Colon (tissue), 2 donors: ENCODE data around the gene KLHDC9.

ENCODE experiments used
- FAIRE-seq: peaks from 2 replicates; lab custom pipeline; 2012; peaks lifted over from hg19 to GRCh38; lab: Jason Lieb, UNC
- donor health status: control.
- donor health status: control.

KLHDC9 gene

DNA sequence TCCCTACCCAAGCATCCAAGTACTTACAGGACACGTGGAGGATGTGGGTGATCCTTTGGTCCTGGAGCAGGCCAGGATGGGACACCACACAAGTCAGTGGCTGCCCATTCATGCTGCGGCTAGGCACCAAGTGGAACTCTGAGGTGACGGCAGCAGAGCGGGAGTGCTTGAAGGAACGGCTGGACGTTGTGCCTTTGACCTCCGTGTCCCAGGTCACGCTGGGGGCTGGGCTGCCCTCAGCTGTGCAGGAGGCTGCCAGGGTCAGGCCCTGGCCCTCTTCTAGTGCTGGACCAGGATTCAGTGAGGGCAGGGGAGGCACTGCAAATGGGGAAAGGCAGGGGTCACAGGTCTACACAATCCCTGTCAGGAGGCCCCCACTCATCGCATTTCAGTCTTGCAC, 20.7 kb upstream of the KLHDC9 start:
- no peak for FAIRE-seq

DNA sequence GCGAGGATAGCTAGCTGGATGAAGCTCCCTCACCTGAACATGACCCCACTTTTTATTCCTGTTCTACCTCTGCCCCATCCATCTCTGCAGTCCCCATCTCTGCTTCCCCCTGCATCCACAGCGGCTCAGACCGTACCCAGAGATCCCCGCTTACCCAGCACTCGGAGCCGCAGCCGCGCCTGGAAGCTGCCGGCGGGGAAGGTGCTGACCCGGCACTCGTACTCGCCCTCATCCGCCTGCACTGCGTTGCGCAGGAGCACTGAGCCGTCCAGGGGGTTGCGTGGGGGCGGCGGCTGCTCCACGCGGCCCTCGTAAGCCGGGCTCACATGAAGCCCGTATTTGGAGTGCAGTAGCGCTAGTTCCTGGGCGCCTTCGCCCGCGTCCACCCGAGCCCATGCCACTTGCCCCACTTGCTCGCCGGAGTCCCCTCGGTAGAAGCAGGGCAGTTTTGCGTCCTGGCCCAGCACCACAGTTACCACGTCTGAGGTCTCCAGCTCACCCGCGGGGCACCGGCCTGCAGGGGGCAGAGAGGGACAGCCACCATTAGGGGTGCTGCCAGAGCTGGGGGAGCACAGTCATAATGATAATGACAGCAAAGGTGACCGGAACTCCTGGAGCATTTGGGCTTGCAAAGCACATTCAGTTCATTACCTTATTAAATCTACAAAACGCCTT, 18.6 kb upstream of the KLHDC9 start:
- FAIRE-seq, result no peak

DNA sequence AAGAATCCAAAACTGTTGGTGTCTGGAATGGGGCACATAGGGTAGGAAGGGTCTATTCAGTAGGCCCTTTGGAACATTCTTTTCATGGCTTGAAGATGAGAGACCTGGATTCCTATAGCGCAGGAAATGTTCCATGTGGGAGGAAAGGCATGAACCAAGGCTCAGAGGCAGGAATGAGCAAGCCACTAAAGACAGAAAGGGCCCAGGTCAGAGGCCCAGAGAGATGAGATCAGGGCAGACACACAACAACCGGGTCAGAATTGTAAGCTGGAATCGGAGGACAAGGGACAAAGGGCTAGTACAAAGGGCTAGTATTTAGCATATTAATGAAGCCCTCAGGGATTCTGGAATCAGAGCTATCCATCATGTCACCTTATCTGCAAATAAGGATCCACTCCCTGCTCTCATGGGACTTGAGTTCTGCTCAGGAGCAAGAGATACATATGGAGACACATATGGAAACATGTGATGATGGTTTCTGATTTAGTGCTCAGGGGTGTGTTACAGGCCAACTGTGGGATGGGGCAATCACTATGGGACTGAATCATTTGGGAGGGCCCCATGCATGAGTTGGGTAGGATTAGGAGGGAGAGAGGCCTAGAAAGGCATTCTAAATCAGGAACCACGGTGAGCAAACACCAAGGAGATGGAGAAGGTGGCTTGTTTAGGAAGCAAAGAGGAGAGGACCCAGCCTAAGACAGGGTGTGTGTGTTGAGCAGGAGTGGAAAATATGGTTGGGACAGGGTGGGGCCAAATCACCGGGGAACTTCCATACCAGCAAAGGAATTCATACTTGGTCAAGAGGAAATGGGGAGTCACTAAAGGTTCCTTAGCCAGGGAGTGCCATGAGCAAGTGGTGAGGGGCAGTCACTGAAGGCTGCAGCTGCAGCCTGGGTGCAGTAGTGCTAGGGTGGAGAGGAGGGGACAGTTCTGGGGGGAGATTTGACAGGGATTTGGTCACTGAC, 17.4 kb upstream of the KLHDC9 start:
- no peak for FAIRE-seq

DNA sequence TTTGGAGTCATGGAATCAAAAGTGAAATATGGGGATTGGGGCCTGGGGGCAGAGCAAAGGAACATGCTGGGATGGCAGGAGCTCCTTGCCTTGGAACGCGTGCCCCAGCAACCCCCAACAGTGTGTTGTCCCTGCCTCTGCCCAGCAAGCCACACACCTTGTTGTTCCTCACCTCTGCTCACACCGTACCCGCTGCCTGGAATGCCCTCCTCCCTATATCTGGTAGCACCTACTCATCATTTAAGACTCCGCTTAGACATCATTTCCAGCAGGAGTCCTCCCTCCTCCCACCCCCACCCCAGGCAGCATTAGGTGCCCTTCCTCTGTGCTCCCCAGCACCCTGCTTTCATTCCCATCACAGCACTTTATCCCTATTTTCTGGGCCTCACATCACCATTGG, 16.6 kb upstream of the KLHDC9 start:
- FAIRE-seq, result no peak

DNA sequence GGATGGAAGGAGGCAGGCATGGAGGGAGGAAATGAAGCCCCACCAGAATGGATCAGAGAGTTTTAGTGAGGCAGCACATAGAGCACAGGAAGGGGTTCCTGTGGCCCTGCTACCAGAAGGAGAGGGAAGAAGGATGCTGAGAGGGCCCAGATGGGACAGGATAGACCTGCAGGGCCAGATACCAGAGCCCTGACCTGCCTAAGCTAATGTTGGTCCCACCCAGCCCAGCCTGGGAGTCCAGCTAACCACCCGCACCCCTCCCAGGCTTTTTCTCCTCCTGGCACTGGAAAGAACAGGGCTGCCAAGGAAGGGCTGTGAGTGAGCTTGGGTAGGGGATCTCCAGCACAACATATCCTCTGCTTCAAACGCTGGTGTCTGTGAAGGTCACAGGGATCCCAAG, 15.7 kb upstream of the KLHDC9 start:
- no peak for FAIRE-seq

DNA sequence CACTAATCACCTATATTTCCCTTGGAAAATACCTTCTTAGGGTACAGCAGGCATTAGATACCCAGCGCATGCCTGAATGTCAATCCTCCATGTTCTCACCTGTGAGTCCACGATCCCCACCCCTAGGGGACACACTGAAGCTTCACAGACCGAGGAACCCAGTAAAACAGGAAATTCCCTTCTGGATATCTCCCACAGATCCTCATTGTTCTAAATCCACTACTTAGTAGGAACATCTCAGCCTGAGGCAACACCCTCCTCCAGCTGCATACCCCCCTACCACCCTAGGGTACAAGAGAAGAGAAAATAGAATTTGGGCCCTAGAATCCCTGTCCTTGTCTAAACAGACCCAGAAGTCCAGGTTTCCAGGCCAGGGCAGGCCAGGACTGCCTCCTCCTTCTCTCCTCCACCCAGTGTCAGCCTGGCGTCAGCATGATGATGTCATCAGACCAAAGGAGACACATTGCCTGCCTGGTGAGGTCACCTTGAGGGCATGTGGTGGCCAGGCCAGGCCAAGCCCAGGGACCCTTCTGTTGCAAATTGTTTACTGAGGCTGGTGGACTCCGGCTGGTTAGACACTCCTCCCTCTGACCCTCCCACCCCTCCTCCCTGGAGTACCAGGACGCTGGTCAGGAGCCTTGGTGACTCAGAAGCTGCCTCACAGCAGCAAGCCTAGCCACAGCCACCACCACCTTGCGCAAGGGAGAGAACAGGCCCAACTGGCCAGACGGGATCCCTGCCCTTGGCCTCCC, 15.0 kb upstream of the KLHDC9 start:
- FAIRE-seq, result no peak

DNA sequence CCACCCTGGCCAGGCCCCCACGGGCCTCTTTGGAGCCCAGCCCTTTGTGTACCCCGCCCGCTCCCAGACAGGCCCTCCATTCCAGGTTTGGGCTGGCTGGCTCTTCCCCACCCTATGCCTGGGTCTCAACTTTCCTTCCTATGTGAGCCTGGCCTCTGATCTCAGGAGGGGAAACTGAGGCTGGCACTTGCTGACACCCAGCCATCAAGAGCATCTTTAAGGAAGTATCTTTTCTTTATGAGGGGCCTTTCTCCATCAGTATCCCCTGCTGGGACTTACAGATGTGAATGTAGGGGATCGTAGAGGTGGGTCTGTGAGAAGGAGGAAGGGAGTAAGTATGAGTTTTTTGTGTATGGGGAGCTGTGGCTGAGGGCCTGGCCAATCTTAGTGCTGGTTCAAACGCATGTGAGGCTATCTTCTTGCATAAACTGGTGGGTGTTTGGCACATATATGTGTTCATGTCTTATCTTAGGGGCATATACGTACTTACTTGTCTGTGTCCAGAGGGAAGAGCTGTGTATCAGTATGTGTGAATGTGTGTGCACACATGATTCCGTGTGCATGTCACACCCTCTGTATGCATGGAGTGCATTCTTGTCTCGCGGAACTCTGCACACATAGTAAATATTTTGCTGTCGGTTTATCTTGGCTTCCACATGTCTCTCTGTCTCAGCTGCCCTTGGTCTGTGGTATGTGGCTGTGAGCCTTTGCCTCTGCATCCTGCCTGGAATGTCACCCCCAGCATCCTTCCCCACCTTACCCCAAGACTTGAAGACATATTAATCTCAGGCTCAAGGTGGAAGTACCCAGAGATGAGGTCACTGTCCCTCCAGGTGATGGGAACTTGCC, 14.2 kb upstream of the KLHDC9 start:
- no peak for FAIRE-seq

DNA sequence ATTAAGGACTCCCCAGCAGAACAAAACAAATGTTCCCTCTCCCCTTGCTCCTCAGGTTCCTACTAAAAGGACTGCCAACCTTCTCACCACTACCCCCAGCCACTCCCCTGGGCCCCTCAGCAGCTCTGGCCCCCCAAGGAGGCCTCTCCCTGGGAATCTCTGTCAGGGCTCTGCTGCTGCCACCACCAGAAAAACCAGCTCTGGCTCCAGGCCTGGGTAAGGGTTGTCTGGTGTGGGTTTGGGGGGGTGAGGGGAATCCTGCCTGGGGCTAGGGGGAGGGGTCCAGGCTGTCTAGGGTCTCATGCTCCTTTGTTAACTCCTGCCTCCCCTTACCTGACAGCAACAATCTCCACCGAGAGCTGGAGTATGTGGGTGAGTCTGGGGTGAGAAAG, 13.6 kb upstream of the KLHDC9 start:
- FAIRE-seq, result no peak

DNA sequence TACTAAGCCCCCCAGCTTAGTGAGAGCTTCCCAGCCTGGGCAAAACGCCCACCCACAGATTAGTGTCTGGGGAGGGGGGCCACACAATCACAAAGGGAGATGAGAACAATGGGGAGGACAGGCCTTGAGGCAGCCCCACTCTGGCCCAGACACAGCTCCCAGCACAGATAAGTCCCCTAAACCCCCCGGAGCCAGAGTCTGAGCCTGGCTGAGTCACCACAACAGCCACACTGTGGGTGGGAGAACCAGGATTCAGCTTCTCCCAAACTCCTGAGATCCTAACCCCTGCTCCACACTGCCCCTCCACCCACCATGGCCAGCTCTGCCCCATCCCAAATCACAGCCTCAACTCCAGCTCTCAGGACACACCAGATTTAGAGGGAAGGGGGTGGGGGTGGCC, 13.0 kb upstream of the KLHDC9 start:
- no peak for FAIRE-seq

DNA sequence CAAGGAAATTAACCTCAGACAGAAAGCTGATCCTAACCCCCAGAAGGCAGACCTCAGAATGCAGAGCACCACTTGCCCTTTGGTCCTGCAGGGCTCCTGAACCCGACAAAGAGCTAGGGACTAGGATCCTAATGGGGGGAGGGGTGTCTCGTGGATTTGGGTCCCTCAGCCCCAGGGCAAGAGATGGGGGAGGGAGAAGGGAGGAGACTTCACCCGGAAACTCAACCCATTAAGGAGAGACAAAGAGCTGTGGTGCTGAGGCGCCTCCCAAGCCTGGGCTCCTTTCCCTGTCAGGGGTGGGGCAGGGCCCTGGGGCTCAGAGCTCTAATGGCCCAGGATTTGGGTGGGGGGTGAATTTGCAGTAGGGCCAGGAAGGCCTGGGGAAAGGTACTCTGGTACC, 11.7 kb upstream of the KLHDC9 start:
- no peak for FAIRE-seq

DNA sequence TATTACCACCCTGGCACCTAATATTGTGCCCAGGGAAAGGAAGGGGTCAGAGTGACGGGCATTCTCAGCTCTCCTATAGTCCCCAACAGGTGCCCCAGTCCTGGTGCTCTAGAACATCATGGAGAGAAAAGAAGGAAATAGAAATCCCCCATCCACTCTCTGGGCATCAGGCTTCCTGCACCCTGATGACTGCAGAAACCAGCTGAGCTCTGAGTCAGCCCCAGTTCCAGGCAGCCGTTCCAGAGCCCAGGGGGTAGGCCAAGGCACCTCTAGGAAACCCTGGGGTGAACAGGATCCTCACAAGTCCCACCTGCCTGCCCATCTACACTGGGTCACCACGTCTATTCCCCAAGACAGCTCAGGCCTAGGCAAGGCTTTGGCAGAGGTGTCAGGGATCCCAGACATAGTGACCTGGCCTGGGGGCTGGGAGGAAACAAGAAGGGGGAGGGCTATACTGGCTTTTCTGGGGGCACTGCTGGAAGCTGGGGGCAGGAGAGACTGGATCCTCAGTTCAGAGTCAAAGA, 9.5 kb upstream of the KLHDC9 start:
- FAIRE-seq, result no peak

DNA sequence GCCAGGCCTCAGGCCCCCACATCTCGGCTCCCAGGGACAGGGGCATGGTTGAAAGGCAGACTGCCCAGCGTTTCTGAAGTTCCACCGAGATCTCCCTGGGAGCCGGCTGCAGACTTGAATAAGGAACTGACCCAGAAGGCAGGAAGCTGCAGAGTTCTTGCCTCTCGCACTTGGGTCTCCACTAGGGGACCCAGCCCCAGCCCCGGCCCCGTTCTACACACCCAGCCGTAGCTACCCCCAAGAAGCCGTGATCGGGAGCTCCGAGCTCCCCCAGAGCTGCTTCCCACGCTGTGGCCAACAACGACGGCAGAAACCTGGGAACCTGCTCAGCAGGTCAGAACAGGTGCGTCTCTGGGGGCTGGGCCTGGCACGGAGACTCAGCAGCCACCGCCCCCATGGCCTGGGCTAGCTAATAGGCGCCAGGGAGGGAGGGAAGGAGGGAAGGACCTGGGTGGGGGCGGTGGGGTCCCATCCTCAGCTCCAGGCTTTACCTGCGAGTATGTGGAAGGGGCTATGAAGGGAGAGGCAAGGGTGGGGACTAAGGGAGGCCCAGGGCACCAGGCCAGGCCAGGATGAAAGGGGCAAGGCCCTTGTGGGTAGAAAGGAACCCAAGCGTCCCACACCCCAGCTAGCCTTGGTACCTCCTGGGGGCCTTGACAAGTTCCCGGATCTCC, 8.8 kb upstream of the KLHDC9 start, which contains the start of gene NECTIN4:
NECTIN4 (minus strand) TSS at position 308 of the 674 bp plus-strand sequence; CDS start at position 46, 262 bp downstream.
- no peak for FAIRE-seq

DNA sequence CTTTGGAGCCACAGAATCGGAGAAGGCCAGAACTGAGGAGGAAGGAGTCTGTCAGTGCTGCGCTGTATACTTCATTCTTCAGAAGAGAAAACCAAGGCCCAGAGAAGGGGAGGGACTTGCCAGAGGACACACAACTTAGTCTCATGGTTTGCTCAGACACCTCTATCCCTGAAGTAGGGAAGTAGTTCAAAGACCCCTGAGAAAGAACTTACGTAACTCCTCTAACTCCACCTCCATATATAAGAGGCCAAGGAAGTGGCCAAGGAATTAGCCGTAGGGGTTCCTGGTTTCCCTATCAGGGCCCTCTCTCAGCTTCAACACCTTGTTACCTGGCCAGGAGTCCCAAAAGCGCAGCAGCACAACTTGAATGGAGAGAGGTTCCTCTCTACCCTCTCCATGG, 8.2 kb upstream of the KLHDC9 start:
- FAIRE-seq, result no peak

DNA sequence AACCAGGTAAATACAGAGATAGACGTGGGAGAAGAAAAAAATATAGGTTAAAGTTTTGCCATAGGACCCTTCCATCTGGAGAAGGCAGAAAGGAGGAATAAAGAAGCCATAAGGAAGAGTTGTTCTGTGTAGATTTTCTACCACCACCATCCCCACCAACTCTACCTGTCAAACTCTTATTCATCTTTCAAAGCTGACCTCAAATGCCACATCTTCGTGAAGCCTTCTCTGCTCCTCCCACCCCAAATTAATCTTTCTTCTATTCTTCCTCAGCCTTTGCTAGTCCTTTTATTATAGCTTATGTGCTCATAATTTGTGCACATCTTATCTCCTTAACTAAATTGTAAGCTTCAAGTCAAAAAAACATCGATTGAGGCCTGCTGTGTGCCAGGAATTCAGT, 7.5 kb upstream of the KLHDC9 start:
- no peak for FAIRE-seq

DNA sequence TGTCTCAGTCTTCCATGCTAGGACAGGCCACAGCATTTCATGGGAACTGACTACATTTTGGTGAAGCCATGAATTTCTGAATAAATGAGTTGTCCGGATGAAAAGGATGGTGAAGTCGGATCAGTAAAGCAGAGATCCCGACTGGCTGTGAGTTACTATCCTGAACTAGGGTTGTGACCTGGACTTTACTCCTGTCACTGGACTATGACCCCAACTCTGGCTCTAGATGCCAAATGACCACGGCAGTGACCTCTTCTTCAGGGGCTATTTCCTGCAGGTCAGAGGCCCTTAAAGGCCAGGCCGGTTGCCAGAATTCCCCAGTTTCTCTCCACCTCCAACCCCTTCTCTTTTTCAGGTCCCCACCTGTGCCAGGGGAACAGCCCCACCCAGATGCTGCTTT, 7.1 kb upstream of the KLHDC9 start:
- no peak for FAIRE-seq

DNA sequence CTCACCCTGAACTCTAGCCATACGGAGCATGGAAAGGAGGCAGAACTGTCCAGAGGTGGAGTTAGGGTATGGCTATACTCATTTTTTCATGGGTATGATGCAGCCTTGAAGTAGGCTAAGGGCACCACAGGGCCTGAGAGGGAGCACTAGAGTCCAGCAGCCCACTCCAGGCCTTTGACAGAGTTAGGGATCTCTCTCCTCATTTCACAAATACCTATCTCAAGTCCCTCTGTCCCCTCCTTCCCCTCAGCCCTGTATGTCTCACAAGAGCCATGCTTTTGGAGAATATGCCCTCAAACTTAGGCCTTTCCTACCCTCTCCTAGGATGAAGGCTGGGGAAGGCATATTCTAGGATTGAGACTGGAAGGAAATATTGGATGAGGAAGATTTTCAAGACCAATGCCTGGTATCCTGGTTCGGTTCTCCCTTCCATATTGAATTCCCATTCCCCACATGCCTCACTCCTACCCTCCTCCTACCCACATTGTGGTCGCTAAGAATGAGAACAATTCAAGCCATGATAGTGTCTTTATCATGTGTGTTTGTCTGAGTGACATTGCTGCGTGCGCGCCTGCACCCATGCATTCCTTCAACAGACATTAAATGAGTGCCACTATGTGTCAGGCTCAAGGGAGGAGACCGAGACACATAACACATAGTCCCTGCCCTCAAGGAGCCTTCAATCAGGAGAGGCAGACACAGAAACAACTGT, 6.2 kb upstream of the KLHDC9 start:
- FAIRE-seq, result no peak

DNA sequence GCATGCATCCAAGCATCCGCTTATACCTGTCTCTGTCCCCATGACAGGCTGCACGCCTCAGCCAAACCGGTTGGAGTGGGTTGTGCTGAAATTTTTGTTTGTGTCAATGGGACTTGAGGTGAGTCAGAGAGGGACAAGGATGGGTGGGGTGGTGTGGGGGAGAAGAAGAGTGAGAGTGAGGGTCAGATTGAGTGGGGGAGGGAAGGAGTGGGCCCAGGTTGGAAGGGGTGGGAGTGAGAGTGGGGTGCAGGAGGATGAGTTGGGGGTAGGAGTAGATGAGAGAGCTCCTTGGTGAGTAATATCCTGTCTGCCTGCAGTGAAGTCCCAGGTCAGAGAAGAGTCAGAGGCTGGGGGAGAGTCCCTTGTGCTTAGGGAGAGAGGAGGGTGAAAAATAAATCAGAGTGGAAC, 5.5 kb upstream of the KLHDC9 start:
- no peak for FAIRE-seq

DNA sequence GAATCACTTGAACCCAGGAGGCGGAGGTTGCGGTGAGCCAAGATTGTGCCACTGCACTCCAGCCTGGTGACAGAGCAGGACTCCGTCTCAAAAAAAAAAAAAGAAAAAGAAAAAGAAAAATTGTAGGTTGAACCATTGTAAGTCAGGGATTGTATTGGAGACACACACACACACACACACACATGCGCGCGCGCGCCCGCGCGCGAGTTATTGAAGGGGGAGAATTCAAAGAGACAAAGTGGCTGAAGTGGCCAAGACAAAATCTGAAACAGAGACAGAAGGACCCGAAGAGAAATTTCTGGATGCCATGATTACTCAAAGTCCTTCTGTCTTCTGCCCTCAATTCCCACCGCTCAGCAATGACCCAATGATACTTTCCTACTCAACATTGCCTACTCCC, 3.7 kb upstream of the KLHDC9 start:
- no peak for FAIRE-seq

DNA sequence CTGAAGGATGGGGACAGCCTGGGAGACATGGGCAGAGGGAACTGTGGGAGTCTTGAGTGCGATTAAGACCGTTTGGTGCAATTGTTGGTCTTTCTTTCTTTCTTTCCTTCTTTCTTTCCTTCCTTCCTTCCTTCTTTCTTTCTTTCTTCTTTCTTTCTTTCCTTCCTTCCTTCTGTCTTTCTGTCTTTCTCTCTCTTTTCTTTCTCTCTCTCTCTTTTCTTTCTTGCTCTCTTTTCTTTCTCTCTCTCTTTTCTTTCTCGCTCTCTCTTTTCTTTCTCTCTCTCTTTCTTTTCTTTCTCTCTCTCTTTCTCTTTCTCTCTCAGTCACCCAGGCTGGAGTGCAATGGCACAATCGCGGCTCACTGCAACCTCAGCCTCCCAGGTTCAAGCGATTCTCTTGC, 2.9 kb upstream of the KLHDC9 start:
- no peak for FAIRE-seq

DNA sequence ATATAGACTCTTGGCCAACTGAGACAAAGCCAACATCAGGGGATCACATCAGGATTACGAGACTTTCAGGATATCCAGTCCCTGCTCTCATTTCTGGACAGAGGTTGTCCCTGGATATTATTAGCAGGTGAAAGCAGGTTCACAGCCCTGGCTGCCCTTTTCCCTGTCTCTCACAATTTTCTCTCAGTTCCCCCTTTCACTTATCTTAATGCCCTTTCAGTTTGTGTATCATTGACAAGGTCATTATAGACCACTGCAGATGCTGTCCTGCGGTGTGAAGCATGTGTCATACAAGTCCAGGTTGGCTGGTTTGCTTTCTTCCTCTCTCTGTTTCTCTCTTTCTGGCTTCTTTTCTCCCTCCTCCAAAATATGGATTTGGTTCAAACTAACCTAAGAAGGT, 2.1 kb upstream of the KLHDC9 start:
- no peak for FAIRE-seq
